ENCODE results near the gene TMEM63B.

The TMEM63B gene

DNA sequence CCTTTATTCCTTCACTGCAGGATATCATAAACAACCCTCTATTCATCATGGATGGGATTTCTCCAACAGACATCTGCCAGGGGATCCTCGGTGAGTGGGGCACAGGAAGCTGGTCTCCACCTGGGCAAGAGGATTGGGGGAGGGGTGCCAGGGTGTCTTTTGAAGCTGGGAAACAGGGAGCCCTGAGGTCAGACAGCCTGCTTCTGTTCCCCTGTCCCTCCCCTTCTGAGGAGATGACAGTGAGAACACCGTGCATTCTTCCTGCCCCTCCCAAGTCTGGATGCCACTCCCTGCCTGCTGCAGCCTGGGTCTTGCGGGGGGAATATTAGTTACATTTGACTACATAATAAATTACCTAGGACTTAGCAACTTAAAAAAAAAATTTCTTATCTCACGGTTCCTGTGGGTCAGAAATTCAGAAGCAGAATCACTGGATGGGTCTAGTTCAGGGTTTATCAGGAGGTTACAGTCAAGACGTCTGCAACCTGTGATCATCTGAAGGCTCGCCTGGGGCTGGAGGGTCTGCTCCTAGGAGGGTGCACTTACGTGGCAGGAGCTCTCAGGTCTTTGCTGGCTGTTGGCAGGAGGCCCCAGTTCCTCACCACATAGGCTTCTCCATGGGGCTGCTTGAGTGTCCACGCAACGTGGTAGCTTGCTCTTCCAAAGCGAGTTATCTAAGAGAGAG is 42.7 kb downstream of the TMEM63B start:
- no peak overlapping the region for H3K4me3 ChIP-seq (ENCODE audit: low read depth in 1 of 2, low read length in 2 of 2)
- H3K27me3 ChIP-seq (ENCODE audit: control insufficient read depth in 1 of 2, insufficient read depth in 2 of 2, low read length in 2 of 2) = peaks cover 0 to 2% of the 10 kb centered on the region in 2 donors
- H3K9me3 ChIP-seq (ENCODE audit: control insufficient read depth in 1 of 2, low read length in 2 of 2) = no peaks in the 10 kb centered on the region
- no peak overlapping the region for H3K9ac ChIP-seq (ENCODE audit: low read depth in 1 of 2, low read length in 2 of 2)
- no peak overlapping the region for H3K27ac ChIP-seq (ENCODE audit: low read depth, low read length)
- H3K4me1 ChIP-seq (ENCODE audit: control insufficient read depth in 1 of 2, insufficient read depth in 2 of 2, low read length in 2 of 2) = peaks cover 12 to 13% of the 10 kb centered on the region in 2 donors
- no peaks in the 10 kb centered on the region for H3K36me3 ChIP-seq (ENCODE audit: control insufficient read depth in 1 of 2, insufficient read depth in 2 of 2, low read length in 2 of 2)

DNA sequence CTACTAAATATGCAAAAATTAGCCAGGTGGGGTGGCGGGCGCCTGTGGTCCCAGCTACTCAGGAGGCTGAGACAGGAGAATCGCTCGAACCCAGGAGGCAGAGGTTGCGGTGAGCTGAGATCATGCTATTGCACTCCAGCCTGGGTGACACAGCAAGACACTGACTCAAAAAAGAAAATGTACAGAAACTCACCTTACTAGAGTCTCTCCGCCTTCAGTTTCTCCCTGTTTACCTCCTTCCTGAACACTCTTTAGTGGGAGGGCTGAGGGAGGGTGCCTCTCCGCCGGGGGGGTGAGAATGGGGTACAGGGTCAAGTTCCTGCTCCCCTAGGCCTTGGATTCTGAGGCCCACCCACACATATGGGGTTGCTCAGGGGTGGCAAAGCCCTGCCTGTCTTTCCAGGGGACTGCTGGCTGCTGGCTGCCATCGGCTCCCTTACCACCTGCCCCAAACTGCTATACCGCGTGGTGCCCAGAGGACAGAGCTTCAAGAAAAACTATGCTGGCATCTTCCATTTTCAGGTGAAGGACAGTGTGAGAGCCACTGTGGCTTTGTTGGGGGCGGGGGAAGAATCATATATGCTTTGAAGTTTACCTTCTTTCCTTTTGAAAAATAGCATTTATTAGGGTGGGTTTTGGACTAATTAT is 44.7 kb downstream of the TMEM63B start:
- Histone ChIP-seq H3K4me3 (ENCODE audit: low read depth in 1 of 2, low read length in 2 of 2) (no peak overlapping the region), H3K36me3 (ENCODE audit: control insufficient read depth in 1 of 2, insufficient read depth in 2 of 2, low read length in 2 of 2) (no peaks in the 10 kb centered on the region), H3K9me3 (ENCODE audit: control insufficient read depth in 1 of 2, low read length in 2 of 2) (no peaks in the 10 kb centered on the region), H3K9ac (ENCODE audit: low read depth in 1 of 2, low read length in 2 of 2) (no peak overlapping the region), H3K27ac (ENCODE audit: low read depth, low read length) (no peak overlapping the region), H3K4me1 (ENCODE audit: control insufficient read depth in 1 of 2, insufficient read depth in 2 of 2, low read length in 2 of 2) (peaks cover 15 to 23% of the 10 kb centered on the region in 2 donors), H3K27me3 (ENCODE audit: control insufficient read depth in 1 of 2, insufficient read depth in 2 of 2, low read length in 2 of 2) (no peaks in the 10 kb centered on the region)

DNA sequence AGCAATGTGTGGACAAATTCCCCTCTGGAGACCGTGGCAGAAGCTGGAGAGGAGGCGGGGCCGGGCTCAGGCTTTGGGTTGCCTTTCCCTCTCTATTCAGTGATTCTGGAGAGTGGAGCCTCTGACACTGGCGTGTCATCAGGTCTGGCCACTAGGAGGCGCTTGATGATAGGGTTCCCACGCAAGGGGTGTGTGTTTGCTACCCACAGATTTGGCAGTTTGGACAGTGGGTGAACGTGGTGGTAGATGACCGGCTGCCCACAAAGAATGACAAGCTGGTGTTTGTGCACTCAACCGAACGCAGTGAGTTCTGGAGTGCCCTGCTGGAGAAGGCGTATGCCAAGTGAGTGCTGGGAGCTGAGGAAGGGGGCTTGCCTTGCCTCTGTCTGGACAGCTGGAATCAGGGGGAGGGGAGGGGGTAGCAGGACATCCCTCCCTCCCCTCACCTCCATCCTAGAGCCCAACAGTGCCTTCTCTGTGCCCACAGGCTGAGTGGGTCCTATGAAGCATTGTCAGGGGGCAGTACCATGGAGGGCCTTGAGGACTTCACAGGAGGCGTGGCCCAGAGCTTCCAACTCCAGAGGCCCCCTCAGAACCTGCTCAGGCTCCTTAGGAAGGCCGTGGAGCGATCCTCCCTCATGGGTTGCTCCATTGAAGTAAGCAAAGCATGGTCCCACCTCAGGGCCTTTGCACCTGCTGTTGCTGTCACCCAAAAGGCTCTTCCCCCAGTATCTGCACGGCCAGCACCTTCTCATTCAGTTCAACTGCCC is 45.6 kb downstream of the TMEM63B start:
- H3K9me3 ChIP-seq (ENCODE audit: control insufficient read depth in 1 of 2, low read length in 2 of 2) = no peaks in the 10 kb centered on the region
- no peaks in the 10 kb centered on the region for H3K27me3 ChIP-seq (ENCODE audit: control insufficient read depth in 1 of 2, insufficient read depth in 2 of 2, low read length in 2 of 2)
- H3K36me3 ChIP-seq (ENCODE audit: control insufficient read depth in 1 of 2, insufficient read depth in 2 of 2, low read length in 2 of 2) = no peaks in the 10 kb centered on the region
- H3K4me1 ChIP-seq (ENCODE audit: control insufficient read depth in 1 of 2, insufficient read depth in 2 of 2, low read length in 2 of 2) = peaks cover 19 to 28% of the 10 kb centered on the region in 2 donors
- H3K27ac ChIP-seq (ENCODE audit: low read depth, low read length) = no peak overlapping the region
- peak overlapping the region in 1 of 2 donors; percentile 20 for H3K9ac ChIP-seq (ENCODE audit: low read depth in 1 of 2, low read length in 2 of 2)
- H3K4me3 ChIP-seq (ENCODE audit: low read depth in 1 of 2, low read length in 2 of 2) = no peak overlapping the region

DNA sequence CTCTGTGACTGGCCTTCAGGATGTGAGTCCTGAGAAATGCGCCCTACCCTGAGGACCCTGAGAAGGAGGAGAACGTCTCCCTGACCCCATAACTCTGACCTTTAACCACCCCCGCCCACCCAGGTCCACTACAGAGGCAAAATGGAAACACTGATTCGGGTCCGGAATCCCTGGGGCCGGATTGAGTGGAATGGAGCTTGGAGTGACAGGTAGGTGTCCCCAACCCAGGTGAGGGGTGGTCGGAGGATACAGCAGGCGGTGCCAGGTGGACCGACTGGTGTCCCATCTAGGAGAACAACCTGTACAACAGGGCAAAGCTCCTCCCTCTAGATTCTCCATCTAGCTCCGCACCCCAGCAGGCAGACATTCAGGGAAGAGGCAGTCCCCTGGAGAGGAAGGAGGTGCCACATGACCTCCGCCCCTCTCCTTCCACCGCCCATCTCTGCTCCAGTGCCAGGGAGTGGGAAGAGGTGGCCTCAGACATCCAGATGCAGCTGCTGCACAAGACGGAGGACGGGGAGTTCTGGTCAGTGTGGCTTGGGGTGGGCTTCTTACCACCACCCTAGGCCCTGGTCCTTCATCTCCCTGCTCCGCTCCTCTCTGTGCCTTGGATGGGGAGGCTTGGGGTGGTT is 48.9 kb downstream of the TMEM63B start:
- H3K9ac ChIP-seq (ENCODE audit: low read depth in 1 of 2, low read length in 2 of 2) = no peak overlapping the region
- no peaks in the 10 kb centered on the region for H3K27me3 ChIP-seq (ENCODE audit: control insufficient read depth in 1 of 2, insufficient read depth in 2 of 2, low read length in 2 of 2)
- peak overlapping the region in 1 of 2 donors; percentile 16 for H3K4me3 ChIP-seq (ENCODE audit: low read depth in 1 of 2, low read length in 2 of 2)
- H3K36me3 ChIP-seq (ENCODE audit: control insufficient read depth in 1 of 2, insufficient read depth in 2 of 2, low read length in 2 of 2) = no peaks in the 10 kb centered on the region
- no peaks in the 10 kb centered on the region for H3K9me3 ChIP-seq (ENCODE audit: control insufficient read depth in 1 of 2, low read length in 2 of 2)
- H3K27ac ChIP-seq (ENCODE audit: low read depth, low read length) = no peak overlapping the region
- peaks cover 16 to 27% of the 10 kb centered on the region in 2 donors for H3K4me1 ChIP-seq (ENCODE audit: control insufficient read depth in 1 of 2, insufficient read depth in 2 of 2, low read length in 2 of 2)

DNA sequence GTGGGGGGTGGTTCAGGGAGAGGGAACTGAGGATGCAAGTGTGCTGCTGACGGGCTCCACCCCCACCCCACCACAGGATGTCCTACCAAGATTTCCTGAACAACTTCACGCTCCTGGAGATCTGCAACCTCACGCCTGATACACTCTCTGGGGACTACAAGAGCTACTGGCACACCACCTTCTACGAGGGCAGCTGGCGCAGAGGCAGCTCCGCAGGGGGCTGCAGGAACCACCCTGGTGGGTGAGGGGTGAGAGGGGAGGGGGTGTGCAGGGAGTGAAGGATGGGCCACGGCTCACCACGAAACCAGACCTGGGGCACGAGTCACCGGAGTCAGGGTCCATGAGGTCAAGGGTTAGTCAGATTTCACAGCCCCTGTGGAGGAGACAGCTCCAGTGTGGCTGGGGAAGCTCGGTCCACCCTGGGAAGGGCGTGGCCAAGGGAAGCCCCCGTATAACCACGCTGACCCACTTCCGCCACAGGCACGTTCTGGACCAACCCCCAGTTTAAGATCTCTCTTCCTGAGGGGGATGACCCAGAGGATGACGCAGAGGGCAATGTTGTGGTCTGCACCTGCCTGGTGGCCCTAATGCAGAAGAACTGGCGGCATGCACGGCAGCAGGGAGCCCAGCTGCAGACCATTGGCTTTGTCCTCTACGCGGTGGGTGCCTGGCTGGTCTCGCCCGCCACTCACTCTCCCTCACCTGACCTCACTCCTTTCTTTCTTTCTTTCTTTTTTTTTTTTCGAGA is 49.6 kb downstream of the TMEM63B start:
- H3K9ac ChIP-seq (ENCODE audit: low read depth in 1 of 2, low read length in 2 of 2) = no peak overlapping the region
- H3K4me1 ChIP-seq (ENCODE audit: control insufficient read depth in 1 of 2, insufficient read depth in 2 of 2, low read length in 2 of 2) = peaks cover 16 to 27% of the 10 kb centered on the region in 2 donors
- no peak overlapping the region for H3K4me3 ChIP-seq (ENCODE audit: low read depth in 1 of 2, low read length in 2 of 2)
- H3K36me3 ChIP-seq (ENCODE audit: control insufficient read depth in 1 of 2, insufficient read depth in 2 of 2, low read length in 2 of 2) = no peaks in the 10 kb centered on the region
- no peak overlapping the region for H3K27ac ChIP-seq (ENCODE audit: low read depth, low read length)
- no peaks in the 10 kb centered on the region for H3K9me3 ChIP-seq (ENCODE audit: control insufficient read depth in 1 of 2, low read length in 2 of 2)
- H3K27me3 ChIP-seq (ENCODE audit: control insufficient read depth in 1 of 2, insufficient read depth in 2 of 2, low read length in 2 of 2) = no peaks in the 10 kb centered on the region

DNA sequence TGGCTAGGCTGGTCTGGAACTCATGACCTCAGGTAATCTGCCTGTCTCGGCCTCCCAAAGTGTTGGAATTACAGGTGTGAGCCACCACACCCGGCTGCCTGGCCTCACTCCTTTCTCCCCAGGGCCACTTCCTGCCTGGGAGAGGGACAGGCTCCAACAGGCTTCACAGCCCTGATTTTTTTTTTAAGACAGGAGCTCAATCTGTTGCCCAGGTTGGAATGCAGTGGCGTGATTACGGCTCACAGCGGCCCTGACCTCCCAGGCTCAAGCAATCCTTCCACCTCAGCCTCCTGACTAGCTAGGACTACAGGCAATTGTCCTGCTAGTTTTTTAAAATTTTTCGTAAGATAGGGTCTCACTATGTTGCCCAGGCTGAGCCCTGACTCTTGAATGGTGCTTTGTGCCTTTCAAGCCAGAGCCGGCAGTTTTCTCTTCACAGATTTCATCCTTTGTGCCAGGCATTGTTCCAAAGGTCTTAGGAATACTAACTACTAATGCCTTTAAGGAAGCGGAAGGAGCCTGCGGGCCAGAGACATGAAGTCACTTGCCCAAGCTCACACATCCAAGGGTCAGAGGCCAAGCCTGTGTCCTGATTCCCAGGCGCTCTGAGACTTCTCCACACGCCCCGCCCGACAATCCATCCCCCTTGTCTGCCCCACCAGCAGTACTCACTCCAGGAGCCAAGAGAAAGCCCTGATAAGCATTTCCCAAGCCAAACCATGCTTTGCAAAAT is 50.5 kb downstream of the TMEM63B start:
- Histone ChIP-seq H3K27me3 (ENCODE audit: control insufficient read depth in 1 of 2, insufficient read depth in 2 of 2, low read length in 2 of 2) (no peaks in the 10 kb centered on the region), H3K9me3 (ENCODE audit: control insufficient read depth in 1 of 2, low read length in 2 of 2) (no peaks in the 10 kb centered on the region), H3K9ac (ENCODE audit: low read depth in 1 of 2, low read length in 2 of 2) (no peak overlapping the region), H3K4me1 (ENCODE audit: control insufficient read depth in 1 of 2, insufficient read depth in 2 of 2, low read length in 2 of 2) (peaks cover 14 to 22% of the 10 kb centered on the region in 2 donors), H3K4me3 (ENCODE audit: low read depth in 1 of 2, low read length in 2 of 2) (no peak overlapping the region), H3K36me3 (ENCODE audit: control insufficient read depth in 1 of 2, insufficient read depth in 2 of 2, low read length in 2 of 2) (no peaks in the 10 kb centered on the region), H3K27ac (ENCODE audit: low read depth, low read length) (no peak overlapping the region)

DNA sequence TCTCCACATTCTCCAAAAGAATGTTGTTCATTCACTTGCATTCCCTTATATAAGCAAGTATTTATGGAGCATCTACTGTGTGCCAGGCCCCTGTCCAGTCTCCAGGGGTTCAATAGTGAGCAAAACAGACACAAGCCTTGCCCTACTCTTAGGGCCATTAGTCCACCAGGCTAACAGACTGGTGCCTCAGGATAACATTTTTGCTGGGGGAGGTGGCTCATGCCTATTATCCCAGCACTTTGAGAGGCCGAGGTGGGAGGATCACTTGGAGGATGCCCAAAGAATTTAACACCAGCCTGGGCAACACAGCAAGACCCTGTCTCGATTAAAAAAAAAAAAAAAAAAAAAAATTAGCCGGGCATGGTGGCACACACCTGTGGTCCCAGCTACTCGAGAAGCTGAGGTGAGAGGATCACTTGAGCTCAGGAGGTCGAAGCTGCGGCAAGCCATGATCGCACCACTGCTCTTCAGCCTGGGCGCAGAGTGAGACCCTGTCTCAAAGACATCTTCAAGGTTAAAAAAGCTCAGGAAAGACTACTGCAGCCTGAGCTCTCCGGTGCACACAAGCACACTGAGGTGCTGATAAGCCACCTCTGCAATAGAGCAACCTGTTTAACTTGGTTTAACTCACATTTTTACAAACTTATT is 51.2 kb downstream of the TMEM63B start:
- Histone ChIP-seq H3K27ac (ENCODE audit: low read depth, low read length) (no peak overlapping the region), H3K9me3 (ENCODE audit: control insufficient read depth in 1 of 2, low read length in 2 of 2) (no peaks in the 10 kb centered on the region), H3K27me3 (ENCODE audit: control insufficient read depth in 1 of 2, insufficient read depth in 2 of 2, low read length in 2 of 2) (no peaks in the 10 kb centered on the region), H3K9ac (ENCODE audit: low read depth in 1 of 2, low read length in 2 of 2) (no peak overlapping the region), H3K4me3 (ENCODE audit: low read depth in 1 of 2, low read length in 2 of 2) (no peak overlapping the region), H3K4me1 (ENCODE audit: control insufficient read depth in 1 of 2, insufficient read depth in 2 of 2, low read length in 2 of 2) (peaks cover 13 to 21% of the 10 kb centered on the region in 2 donors), H3K36me3 (ENCODE audit: control insufficient read depth in 1 of 2, insufficient read depth in 2 of 2, low read length in 2 of 2) (no peaks in the 10 kb centered on the region)

DNA sequence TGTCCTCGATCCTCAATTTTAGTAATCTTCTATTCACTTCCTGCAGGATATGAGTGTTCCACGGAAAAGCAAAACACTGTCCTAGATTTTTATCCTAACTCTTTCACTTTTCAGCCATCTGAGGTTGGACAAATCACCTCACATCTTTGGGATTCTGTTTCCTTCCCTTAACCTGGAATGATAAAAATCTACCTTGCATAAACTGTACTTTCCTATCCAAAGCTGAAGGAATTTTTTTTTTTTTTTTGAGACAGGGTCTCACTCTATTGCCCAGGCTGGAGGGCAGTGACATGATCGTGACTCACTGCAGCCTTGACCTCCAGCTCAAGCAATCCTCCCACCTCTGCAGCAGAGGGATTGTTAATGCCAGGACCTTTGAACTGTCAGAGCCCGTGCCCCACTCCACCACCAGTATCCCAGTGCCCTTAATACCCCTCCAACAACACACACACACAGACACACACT is 51.8 kb downstream of the TMEM63B start:
- H3K4me3 ChIP-seq (ENCODE audit: low read depth in 1 of 2, low read length in 2 of 2) = no peak overlapping the region
- no peaks in the 10 kb centered on the region for H3K36me3 ChIP-seq (ENCODE audit: control insufficient read depth in 1 of 2, insufficient read depth in 2 of 2, low read length in 2 of 2)
- no peak overlapping the region for H3K9ac ChIP-seq (ENCODE audit: low read depth in 1 of 2, low read length in 2 of 2)
- H3K27ac ChIP-seq (ENCODE audit: low read depth, low read length) = no peak overlapping the region
- H3K27me3 ChIP-seq (ENCODE audit: control insufficient read depth in 1 of 2, insufficient read depth in 2 of 2, low read length in 2 of 2) = no peaks in the 10 kb centered on the region
- peaks cover 13 to 21% of the 10 kb centered on the region in 2 donors for H3K4me1 ChIP-seq (ENCODE audit: control insufficient read depth in 1 of 2, insufficient read depth in 2 of 2, low read length in 2 of 2)
- no peaks in the 10 kb centered on the region for H3K9me3 ChIP-seq (ENCODE audit: control insufficient read depth in 1 of 2, low read length in 2 of 2)

DNA sequence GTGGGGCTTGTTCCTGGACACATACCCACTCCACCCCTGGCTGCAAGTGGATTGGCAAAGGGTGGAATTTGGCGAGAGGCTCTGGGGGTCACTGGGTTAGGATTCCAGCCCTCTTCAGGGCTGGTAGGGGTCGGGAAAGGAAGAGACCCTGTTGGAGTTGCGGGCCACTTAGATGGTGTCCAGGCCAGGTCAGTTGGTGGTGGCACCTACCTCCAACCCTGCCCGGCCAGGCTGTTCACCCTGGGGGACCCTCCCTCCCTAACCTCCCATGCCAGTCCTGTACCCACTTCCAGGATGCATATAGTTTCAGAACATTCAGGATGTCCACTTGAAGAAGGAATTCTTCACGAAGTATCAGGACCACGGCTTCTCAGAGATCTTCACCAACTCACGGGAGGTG is 52.3 kb downstream of the TMEM63B start:
- Histone ChIP-seq H3K4me1 (ENCODE audit: control insufficient read depth in 1 of 2, insufficient read depth in 2 of 2, low read length in 2 of 2) (peaks cover 13 to 21% of the 10 kb centered on the region in 2 donors), H3K4me3 (ENCODE audit: low read depth in 1 of 2, low read length in 2 of 2) (no peak overlapping the region), H3K9ac (ENCODE audit: low read depth in 1 of 2, low read length in 2 of 2) (no peak overlapping the region), H3K27me3 (ENCODE audit: control insufficient read depth in 1 of 2, insufficient read depth in 2 of 2, low read length in 2 of 2) (no peaks in the 10 kb centered on the region), H3K36me3 (ENCODE audit: control insufficient read depth in 1 of 2, insufficient read depth in 2 of 2, low read length in 2 of 2) (no peaks in the 10 kb centered on the region), H3K9me3 (ENCODE audit: control insufficient read depth in 1 of 2, low read length in 2 of 2) (no peaks in the 10 kb centered on the region), H3K27ac (ENCODE audit: low read depth, low read length) (no peak overlapping the region)

Data from duodenal mucosa (tissue), 2 donors.